ENCODE data around the gene PARD3.
"Not testable (repeated sequence)": the region's sequence is repeated elsewhere in the genome, so short reads cannot be mapped to it uniquely, and the experiment has no call there.

The PARD3 gene

GRCh38 chr10:34815185-34816084, at the start of gene PARD3:
PARD3 (minus strand) TSS chr10:34815296; CDS start chr10:34814995, 301 bp downstream.
- DNase-seq, result peak; percentile 7

GRCh38 chr10:34864149-34865067, 49.3 kb upstream of the PARD3 start:
- no peak for DNase-seq

GRCh38 chr10:34862892-34863291, 47.8 kb upstream of the PARD3 start:
- no peak for DNase-seq

- DNase-seq, result no peak
Measured at GRCh38 chr10:34861293-34862021, 46.4 kb upstream of the PARD3 start.

GRCh38 chr10:34859170-34859569, 44.1 kb upstream of the PARD3 start:
- DNase-seq, result no peak

GRCh38 chr10:34858003-34858402, 42.9 kb upstream of the PARD3 start:
- DNase-seq, result no peak

GRCh38 chr10:34854147-34854601, 39.1 kb upstream of the PARD3 start:
- DNase-seq, result no peak

GRCh38 chr10:34853357-34853756, 38.3 kb upstream of the PARD3 start:
- DNase-seq, result no peak

- DNase-seq, result no peak
Measured at GRCh38 chr10:34850558-34850957, 35.5 kb upstream of the PARD3 start.

- no peak for DNase-seq
Measured at GRCh38 chr10:34850036-34850435, 34.9 kb upstream of the PARD3 start.

- DNase-seq, result no peak
Measured at GRCh38 chr10:34845070-34845469, 30.0 kb upstream of the PARD3 start.

GRCh38 chr10:34844448-34844847, 29.4 kb upstream of the PARD3 start:
- no peak for DNase-seq

GRCh38 chr10:34843470-34843869, 28.4 kb upstream of the PARD3 start:
- not testable (repeated sequence) for DNase-seq

GRCh38 chr10:34838366-34838900, 23.3 kb upstream of the PARD3 start:
- no peak for DNase-seq

- DNase-seq, result no peak
Measured at GRCh38 chr10:34835908-34836508, 20.9 kb upstream of the PARD3 start.

GRCh38 chr10:34834274-34834673, 19.2 kb upstream of the PARD3 start:
- DNase-seq, result no peak

- DNase-seq, result no peak
Measured at GRCh38 chr10:34830217-34830822, 15.2 kb upstream of the PARD3 start.

- DNase-seq, result no peak
Measured at GRCh38 chr10:34826857-34827766, 12.0 kb upstream of the PARD3 start.

- DNase-seq, result no peak
Measured at GRCh38 chr10:34826221-34826620, 11.1 kb upstream of the PARD3 start.

GRCh38 chr10:34825414-34825813, 10.3 kb upstream of the PARD3 start:
- DNase-seq, result no peak

- no peak for DNase-seq
Measured at GRCh38 chr10:34824870-34825269, 9.8 kb upstream of the PARD3 start.
